IPS-11a (cell line): ENCODE measurements around the gene PLTP.
A peak's percentile ranks its signal among the peaks of the same experiment; 100 is the strongest.
"Not testable (repeated sequence)": the region's sequence is repeated elsewhere in the genome, so short reads cannot be mapped to it uniquely, and the experiment has no call there.

Experiments
- H3K4me3 ChIP-seq: one replicate; pipeline ENCODE4 v1.5.1; 2013; ENCODE audit warnings: low read depth, low read length, control low read depth

The PLTP gene, protein sequence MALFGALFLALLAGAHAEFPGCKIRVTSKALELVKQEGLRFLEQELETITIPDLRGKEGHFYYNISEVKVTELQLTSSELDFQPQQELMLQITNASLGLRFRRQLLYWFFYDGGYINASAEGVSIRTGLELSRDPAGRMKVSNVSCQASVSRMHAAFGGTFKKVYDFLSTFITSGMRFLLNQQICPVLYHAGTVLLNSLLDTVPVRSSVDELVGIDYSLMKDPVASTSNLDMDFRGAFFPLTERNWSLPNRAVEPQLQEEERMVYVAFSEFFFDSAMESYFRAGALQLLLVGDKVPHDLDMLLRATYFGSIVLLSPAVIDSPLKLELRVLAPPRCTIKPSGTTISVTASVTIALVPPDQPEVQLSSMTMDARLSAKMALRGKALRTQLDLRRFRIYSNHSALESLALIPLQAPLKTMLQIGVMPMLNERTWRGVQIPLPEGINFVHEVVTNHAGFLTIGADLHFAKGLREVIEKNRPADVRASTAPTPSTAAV

DNA sequence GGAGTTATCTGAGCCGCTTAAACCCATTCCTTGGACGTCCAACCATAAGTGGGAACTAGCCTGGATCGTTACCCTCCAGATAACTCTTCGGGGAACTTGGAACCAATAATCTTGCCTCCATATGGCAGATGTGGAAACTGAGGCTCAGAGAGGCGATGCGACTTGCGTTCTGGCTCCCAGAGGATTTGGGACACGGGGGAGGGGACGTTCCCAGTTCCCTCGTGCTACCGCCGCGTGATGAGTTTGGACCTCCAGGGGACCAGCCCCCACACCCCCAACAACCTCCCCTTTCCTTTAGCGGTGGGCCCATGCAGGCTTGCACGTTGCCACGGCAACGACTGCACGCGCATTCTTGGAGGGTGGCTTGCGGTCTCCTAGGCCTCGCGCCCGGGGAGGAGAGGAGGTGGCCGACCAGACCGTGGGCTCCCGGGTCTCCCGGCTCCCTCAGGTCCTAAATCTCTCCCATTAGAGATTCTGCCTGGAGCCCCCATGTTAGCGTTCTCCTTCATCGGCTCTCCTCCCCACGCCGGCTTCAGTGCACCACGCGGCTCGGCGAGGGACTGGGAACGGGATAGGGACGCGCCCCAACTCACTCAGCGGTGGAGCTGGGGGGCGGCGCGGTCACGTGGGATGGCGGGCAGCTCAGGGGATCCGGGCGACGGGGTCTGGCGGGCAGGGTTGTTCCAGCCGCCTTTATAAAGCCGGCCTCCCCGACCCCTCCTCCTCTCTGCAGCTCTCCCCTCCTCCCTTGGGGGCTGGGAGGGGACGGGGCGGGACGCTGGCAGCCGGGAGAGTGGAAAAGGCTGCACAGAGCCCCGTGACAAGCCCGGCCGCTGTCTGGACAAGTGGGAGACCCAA is at the start of gene PLTP:
Gene PLTP, minus strand, starts transcription at position 670 of the 858 bp plus-strand sequence. CDS start 703 bp downstream, outside the sequence.
- H3K4me3 ChIP-seq, result peak within 1 kb of the TSS; percentile 66

DNA sequence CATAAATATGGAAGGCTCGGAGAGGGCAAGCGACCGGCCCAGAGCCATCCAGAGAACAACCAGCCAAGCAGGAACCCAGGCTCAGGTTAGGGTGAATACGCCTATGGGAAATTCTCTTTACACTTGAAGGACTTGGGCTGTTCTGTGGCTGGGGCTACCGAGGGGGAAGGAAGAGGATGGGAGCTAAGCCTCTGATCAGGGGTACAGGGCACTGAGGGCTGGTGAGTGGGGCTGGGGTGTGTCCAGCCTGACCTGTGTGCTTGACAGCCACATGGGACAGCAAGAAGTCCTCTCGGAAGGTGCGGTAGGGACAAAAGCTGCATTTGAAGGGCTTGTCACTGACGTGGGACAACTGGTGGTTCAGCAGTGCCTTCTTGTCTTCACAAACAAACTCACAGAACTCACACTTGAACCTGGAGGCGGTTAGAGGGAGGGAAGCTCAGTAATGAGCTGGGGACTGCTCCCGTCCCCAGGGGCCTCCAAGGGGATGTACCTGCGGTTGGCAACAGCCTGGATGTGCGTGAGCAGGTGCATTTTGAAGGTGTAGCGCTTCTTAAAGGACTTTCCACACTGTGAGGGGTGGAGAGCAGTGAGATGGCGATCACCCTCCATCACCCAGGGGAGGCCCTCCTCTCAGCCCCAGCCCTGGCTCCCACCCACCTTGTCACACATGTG is 48.1 kb upstream of the PLTP start:
- H3K4me3 ChIP-seq, result no peak overlapping the region

DNA sequence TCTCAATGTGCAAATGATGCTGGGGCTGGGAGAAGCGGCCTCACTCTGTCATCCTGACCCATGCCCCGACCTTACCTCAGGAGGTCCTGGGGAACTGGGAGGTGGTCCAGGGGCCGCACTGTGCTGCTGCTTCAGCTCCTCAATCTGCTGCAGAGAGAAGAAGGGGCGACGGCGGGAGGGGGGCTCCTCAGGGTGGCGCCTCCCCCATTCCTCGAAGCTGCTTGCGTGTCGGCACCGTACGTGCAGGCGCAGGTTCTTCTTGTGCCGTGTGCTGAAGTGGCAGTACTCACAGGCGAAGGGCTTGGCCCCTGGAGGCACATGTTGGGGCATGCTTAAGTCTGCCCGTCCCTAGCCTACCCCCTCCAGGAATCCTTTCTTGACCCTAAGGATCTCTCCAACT is 47.2 kb upstream of the PLTP start:
- no peak overlapping the region for H3K4me3 ChIP-seq

DNA sequence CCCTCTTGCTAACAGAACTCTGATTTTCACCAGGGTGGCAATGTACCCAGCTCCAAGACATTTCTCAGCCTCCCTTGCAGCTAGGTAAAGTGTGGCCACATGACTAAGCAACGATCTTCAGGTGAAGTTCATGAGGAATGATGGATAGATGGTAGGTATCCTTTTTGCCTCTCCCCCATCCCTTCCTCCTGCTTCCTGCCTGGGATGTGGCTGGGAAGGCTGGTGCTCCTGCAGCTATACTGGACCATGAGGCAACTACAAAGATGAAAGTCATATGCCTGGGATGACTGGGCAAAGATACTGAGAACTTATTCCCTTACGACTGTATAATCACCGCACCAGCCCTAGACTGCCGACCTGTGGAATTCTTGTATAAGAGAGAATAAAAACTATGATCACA is 46.6 kb upstream of the PLTP start:
- H3K4me3 ChIP-seq, result no peak overlapping the region

DNA sequence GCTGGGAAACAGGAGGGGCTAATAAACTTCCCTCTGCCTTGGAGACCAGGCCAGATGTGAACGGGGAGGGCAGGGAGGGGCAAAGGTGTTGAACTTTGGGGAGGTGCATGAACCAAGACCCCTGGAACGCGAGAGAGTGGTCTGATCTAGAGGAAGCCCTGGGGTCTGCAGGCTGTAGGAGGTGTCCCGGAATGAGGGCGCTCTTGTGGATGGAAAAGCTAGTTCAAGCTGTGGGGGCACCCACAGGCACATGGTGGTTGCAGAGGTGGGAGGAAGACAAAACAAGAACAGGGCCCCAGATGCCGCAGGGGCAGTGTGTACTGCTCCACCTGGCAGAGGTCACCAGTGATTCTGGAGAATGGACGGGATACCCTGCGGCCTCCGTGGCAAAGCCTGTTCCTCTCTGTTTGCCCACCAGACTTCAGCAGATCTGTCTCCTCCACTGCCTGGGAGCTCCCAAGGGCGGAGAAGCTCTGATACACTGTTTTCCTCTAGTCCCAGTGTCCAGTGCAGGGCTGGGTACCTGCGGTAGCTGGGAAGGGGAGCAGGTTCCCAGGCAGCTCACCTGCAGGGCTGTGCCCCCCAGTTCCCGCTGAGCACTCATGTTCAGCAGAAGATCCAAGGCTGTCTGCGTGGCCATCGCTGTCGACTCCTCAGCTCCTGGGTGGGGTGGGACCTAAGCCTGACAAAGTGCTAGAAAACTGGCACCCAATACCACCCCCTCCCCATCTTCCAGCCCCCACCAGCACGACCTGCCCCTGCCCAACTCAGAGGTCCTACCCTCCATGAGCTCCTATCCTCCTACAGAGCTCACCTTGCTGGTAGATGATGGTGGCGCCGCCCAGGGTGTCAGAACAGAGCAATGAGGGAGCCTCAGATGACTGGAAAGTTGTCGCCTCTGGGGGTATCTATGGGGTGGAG is 45.3 kb upstream of the PLTP start:
- no peak overlapping the region for H3K4me3 ChIP-seq

DNA sequence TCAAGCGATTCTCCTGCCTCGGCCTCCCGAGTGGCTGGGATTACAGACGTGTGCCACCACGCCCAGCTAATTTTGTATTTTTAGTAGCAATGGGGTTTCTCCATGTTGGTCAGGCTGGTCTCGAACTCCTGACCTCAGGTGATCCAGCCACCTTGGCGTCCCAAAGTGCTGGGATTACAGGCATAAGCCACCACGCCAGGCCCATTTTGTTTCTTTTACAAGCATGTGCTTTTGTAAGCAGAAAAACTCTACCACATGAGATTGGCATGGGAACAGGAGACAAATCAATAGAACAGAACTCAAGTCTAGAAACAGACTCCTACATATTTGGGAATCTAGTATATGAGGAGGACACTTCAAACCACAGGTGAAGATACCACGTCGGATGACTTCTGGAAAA is 44.4 kb upstream of the PLTP start:
- not testable (repeated sequence) for H3K4me3 ChIP-seq

DNA sequence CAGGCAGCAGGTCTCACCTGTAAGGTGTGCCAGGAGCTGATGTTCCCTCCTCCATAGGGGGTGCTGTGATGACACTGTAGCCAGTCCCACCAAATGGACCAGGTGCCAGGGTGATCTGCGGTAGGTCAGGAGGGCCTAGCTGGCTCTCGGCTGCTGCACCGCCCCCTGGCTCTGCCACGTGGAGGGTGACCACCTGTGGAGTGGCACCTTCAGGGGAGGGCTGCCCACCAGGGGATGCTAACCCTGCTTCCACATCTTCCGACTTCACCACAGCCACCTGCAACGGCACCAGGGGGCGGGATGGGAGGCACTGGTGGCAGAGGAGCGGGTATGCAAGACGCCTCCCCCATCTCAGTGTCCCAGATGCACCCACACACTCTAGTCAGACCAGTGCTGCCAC is 41.7 kb upstream of the PLTP start:
- H3K4me3 ChIP-seq, result no peak overlapping the region

DNA sequence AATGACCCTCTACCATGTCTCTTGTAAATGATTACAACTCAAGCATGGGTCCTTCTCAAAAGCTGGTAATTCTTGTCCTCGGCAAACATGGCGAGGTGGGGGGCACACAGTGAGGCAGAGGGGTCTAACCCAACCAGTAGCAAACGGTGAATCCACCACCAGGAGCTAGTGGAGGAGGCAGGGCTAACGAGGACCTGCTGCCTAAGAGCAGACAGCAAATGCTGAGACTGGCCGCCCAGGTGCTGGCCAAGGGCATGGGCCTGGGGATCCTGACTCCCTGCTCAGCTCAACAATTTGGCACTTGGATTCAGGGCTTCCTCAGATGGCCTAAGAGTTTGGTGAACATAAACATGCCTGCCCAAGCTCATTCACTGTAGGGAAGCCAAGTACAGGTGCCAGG is 40.9 kb upstream of the PLTP start:
- no peak overlapping the region for H3K4me3 ChIP-seq

DNA sequence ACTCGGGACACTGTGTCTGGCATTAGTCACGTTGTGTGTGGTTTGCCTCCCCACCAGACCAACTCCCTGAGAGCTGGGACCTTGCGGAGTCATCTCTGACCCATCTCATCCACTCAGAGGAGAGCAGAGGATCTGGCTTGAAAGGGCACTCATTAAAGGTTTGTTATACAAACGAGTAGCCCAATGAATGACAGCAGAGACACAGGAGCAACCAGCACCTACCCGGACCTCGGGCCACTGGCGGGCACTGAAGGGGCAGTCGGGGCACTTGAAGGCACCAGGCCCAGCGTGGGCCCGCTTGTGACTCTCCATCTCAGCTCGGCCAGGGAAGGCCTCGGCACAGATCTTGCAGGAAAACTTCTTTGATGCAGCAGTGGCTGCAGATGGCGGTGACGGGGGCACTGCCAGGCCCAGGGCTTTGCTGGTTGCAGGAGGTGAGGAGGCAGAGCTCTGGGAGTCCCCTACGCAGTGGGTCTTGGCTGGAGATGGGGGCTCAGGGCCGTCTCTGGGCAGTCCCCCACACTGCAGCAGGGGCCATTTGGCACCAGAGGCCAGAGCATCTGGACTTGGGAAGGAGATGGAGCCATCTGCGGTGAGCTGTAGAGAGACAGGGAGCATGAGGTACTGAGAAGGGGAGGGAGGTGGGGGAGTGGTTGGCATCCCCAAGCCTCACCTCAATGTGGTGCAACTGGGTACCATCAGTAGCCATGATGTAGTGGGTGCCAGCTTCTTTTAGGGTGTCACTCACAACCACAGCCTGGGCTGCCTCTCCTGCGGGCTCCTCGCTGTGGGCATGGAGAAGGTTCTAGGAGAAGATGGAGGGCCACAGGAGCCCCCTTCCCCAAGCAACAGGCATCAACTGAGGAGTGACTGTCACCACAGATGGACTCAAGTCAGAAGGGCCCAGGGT is 40.2 kb upstream of the PLTP start:
- H3K4me3 ChIP-seq, result no peak overlapping the region

DNA sequence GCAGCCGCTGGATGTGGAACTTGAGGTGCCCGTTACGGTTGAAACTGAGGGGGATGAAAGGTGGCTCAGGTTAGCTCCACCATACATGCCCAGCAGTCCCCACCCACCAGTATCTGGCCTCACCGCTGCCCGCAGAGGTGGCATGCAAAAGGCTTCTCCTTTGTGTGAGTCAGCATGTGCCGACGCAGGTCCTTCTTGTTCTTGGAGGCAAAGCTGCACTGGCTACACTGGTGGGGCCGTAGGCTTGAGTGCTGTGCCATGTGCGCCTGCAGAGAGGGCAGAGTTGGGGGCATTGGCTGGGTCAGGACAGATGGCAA is 38.3 kb upstream of the PLTP start:
- H3K4me3 ChIP-seq, result no peak overlapping the region

DNA sequence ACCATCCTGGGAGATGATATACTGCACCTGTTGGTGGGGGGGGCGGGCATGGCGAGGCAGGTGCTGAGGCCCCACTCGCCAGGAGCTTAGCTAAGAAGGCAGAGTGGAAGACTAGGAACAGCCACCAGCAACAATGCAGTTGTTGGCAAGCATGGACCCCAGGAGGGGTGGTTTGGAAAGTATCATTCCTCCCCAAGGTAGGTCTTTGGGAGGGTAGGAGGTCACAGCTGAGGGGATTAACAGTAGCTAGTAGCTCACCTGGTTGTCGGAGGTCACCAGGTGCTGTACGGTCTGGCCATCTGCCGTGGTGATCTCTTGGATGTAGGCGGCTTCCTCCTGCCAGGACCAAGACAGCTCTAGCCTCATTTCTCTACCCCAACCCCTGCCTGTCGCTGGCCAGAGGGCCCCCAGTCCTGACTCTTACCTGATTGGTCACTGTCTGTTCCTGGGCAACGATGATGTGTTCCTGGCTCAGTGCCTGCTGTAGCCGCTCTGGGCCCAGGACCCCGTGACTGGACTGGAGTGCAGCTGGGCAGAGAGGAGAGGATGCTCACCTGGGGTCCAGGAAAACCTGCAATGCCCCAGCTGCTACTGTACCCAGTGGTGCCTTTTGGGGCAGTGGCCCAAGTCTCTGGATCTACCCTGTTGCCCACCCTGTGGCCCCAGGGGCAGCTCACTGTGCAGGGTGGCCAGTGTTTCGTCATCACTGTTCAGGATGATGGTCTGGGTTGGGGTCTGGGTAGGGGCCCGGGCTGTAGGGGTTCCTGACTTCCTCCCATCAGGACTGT is 37.8 kb upstream of the PLTP start:
- H3K4me3 ChIP-seq, result no peak overlapping the region

DNA sequence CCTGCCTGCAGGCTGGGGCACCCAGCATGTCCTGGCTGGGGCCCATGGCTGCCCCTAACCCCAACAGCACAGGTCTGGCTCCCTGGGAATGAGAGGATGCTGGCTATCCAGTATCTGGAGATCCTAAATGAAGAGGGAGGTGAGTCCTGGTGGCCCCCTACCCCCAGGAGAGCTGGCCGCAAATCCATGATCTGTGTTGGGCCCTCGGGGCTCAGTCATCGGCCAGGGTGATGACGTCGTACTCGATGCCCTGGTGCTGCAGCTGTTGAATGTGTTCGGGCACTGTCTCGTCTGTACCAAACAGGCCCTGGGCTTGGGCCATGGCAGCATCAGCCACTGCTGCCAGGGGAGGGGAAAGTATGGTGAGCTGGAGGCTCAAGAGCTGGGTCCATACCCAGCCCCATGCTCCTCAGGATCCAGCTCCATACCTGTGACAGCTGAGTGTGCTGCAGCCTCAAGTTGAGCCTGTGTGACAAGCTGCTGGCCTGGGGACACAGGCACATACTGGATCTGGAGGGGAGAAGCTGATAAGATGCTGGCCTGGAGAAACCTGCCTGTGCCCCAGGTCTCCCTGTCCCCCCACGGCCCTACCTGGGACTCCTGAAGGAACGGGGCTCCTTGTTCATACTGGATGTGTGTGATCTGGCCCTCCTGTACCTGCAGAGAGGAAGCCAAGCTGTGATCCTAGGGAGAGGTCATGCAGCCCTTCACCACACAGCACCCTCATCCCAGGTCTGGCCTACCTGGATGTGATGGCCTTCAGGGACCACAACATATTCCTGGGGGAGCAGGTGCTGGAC is 37.0 kb upstream of the PLTP start:
- no peak overlapping the region for H3K4me3 ChIP-seq

DNA sequence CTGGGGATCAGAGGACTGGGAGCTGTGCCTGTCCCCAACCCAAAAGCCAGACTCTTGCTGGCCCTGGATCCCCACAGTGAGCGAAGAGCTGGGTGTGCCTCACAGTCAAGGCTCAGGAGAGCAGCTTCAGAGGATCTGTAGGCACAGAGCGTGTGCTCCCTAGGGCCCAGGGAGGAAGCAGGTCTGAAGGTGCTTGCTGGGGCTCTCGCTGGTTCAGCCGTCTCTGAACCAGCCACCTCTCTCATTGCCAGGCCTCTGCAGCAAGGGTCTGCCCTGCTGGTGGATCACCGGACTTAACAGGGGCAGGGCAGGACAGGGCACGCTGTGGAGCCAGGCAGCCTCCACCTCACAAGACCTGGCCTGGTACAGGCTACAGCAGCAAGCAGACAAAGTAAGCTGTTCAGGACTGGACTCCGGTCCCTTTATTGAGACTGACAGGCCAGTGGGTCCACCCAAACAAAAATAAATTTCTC is 36.3 kb upstream of the PLTP start:
- no peak overlapping the region for H3K4me3 ChIP-seq

DNA sequence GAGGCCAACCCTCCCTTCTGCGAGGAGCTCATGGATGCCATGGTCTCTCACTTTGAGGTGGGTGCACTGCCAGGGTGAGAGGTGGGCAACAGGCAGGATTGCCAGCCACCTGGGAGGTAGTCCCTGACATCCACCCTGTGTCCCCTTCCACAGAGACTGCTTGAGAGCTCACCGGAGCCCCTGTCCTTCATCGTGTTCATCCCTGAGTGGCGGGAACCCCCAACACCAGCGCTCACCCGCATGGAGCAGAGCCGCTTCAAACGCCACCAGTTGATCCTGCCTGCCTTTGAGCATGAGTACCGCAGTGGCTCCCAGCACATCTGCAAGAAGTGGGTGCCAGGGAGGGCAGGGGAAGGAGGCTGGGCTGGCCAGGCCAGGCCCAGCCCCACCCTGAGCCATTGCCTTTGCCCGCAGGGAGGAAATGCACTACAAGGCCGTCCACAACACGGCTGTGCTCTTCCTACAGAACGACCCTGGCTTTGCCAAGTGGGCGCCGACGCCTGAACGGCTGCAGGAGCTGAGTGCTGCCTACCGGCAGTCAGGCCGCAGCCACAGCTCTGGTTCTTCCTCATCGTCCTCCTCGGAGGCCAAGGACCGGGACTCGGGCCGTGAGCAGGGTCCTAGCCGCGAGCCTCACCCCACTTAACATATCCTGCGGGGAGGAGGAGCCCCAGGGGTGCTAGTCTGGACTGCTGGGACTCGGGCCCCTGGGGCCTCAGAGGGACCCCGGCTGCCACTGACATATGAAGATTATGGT is 35.3 kb upstream of the PLTP start:
- no peak overlapping the region for H3K4me3 ChIP-seq

DNA sequence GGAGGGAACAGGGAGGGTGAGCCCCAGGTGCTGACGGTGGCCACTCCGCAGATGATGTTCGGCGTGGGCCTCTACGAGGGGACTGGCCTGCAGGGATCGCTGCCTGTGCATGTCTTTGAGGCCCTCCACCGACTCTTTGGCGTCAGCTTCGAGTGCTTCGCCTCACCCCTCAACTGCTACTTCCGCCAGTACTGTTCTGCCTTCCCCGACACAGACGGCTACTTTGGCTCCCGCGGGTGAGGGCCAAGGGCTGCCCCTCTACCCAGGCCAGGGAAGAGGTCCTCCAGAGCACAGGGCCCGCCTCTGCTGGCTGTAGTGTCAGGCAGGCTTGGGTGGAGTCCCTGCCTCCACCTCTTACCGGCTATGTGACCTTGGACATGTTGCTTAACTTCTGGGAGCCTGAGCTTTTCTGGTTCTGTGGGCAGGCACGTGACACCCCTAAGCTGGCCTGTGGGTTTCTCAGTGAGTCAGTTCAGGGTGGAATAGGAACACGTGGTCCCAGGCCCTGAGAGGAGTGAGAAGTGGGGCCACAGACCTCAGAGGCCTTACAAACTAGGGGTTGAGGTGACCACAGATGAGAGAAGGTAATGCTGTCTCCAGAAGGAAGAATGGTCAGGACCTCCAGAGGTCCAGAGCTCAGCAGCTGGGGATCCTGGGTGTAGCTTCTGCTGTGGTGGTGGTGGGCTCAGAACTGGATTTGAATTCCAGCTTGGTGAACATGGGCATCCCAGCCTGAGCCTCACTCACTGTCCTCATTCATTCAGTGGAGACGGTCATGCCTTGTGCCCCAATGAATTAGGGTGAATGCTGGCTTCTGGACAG is 34.4 kb upstream of the PLTP start:
- no peak overlapping the region for H3K4me3 ChIP-seq

DNA sequence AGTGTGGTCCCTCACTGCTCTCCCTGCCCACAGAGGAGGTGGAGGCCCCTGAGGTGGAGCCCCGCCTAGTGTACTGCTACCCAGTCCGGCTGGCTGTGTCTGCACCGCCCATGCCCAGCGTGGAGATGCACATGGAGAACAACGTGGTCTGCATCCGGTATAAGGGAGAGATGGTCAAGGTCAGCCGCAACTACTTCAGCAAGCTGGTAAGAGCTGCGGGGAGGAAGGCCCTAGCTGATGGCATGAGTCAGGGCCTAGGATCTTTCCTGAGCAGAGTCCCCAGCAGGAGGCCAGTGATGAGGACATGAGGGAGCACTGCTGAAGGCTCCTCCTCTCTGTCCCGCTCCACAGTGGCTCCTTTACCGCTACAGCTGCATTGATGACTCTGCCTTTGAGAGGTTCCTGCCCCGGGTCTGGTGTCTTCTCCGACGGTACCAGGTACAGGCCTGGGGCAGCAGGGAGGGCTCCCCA is 33.8 kb upstream of the PLTP start:
- H3K4me3 ChIP-seq, result no peak overlapping the region
